Thyroid gland (tissue), 4 donors: ENCODE results near the gene OGFRL1. TPM values are rescaled to one million over a fixed set of nuclear protein-coding genes. Genes with fewer than 3 reads are reported as not detected.

Experiments
- DNase-seq, 2 donors: peaks; one replicate each; pipeline ENCODE4 v3.0.0-alpha.2; 2019
- H3K27ac ChIP-seq, 3 donors: fragments of 200-600 bp; sonication (generic); 1 replicate in 2 of 3; 2 replicates in 1 of 3; pipeline ENCODE4 v1.5.1; 2016 to 2019; ENCODE audit warnings: mild to moderate bottlenecking in 1 of 3, moderate library complexity in 1 of 3
- H3K27me3 ChIP-seq: fragments of 200-600 bp; sonication (generic); one replicate; pipeline ENCODE4 v1.5.1; 2019
- H3K36me3 ChIP-seq, 2 donors: fragments of 200-600 bp; sonication (generic); one replicate each; pipeline ENCODE4 v1.5.1; 2016 to 2019
- H3K4me1 ChIP-seq, 2 donors: fragments of 200-600 bp; sonication (generic); one replicate each; pipeline ENCODE4 v1.5.1; 2017 to 2019
- H3K4me3 ChIP-seq, 3 donors: fragments of 200-600 bp; sonication (generic); replicated peaks in 1 of 3; 1 replicate in 2 of 3; 2 replicates in 1 of 3; pipeline ENCODE4 v1.5.1; 2016; ENCODE audit warnings: mild to moderate bottlenecking in 1 of 3
- H3K9me3 ChIP-seq: fragments of 200-600 bp; sonication (generic); one replicate; pipeline ENCODE4 v1.5.1; 2017
- CTCF ChIP-seq, 6 experiments: fragments of 200-600 bp in 3 of 6; fragments of 450-650 bp in 3 of 6; sonication (generic) in 3 of 6; IDR thresholded peaks; one replicate each; pipeline ENCODE4 v1.5.1; 2016 to 2019; ENCODE audit warnings: antibody characterized with exemption in 6 of 6, mild to moderate bottlenecking in 2 of 6, inconsistent platforms in 1 of 6, moderate library complexity in 1 of 6
- POLR2A ChIP-seq, 2 donors: fragments of 450-650 bp; IDR thresholded peaks; one replicate each; pipeline ENCODE4 v1.6.1; 2017; ENCODE audit warnings: antibody characterized with exemption in 2 of 2, mild to moderate bottlenecking in 2 of 2, moderate library complexity in 1 of 2
- WGBS, 2 donors: methylation state at CpG; one replicate each; pipeline ENCODE4 v1.1.5; 2017; 5-methylcytosine and 5-hydroxymethylcytosine counted together
- intact Hi-C: fragments of 100-400 bp; cut with DNase I; formaldehyde crosslinking; loops from one replicate; pipeline ENCODE4 v1.15.1; 2023
- total RNA-seq, 4 donors: library from RNA; depleted of rRNA; stranded (reverse); fragments of >200 nt; gene quantifications; one replicate each; pipeline ENCODE4 v1.2.3, GENCODE V29; 2016

The OGFRL1 gene
- total RNA-seq, 4 donors from 2014 or later = 12.1 to 27.3 (median 18.0) TPM

- 93 to 94% methylated on average over 2 of the region's 2 CpGs for WGBS, 2 donors
Measured at GRCh38 chr6:71290611-71291010, 2.0 kb downstream of the OGFRL1 start.

GRCh38 chr6:71292001-71292400, 3.4 kb downstream of the OGFRL1 start:
- Histone ChIP-seq H3K27ac (no peak overlapping the region), H3K27me3 (no peaks in the 10 kb centered on the region), H3K36me3 (peaks cover 0 to 3% of the 10 kb centered on the region in 2 donors), H3K4me1 (peaks cover 0 to 14% of the 10 kb centered on the region in 2 donors), H3K9me3 (no peaks in the 10 kb centered on the region), H3K4me3 (no peak overlapping the region)
- WGBS, 2 donors = 81 to 91% methylated on average over 4 of the region's 4 CpGs
- DNase-seq = no peak
- intact Hi-C loops = no loop called here
- no peak for TF ChIP-seq POLR2A (IDR thresholded peaks at IDR 0.05)
- no peak for TF ChIP-seq CTCF (IDR thresholded peaks at IDR 0.05)

More at GRCh38 chr6:71290611-71291010, 2.0 kb downstream of the OGFRL1 start:
- Histone ChIP-seq H3K9me3 (no peaks in the 10 kb centered on the region), H3K27me3 (no peaks in the 10 kb centered on the region), H3K4me1 (peaks cover 0 to 14% of the 10 kb centered on the region in 2 donors), H3K36me3 (no peaks in the 10 kb centered on the region), H3K4me3 (no peak overlapping the region), H3K27ac (no peak overlapping the region)
- no peak for DNase-seq
- intact Hi-C loops = no loop called here
- TF ChIP-seq CTCF (IDR thresholded peaks at IDR 0.05) = no peak
- TF ChIP-seq POLR2A (IDR thresholded peaks at IDR 0.05) = no peak

- TF ChIP-seq POLR2A (IDR thresholded peaks at IDR 0.05) (no peak), CTCF (IDR thresholded peaks at IDR 0.05) (no peak)
- intact Hi-C loops = no loop called here
- no peak for DNase-seq
- 50 to 70% methylated on average over 1 of the region's 1 CpG for WGBS, 2 donors
- Histone ChIP-seq H3K27ac (no peak overlapping the region), H3K36me3 (peaks cover 0 to 3% of the 10 kb centered on the region in 2 donors), H3K4me3 (no peak overlapping the region), H3K9me3 (no peaks in the 10 kb centered on the region), H3K4me1 (peaks cover 0 to 9% of the 10 kb centered on the region in 2 donors), H3K27me3 (no peaks in the 10 kb centered on the region)
Measured at GRCh38 chr6:71294121-71294523, 5.5 kb downstream of the OGFRL1 start.

GRCh38 chr6:71298459-71298858, 9.8 kb downstream of the OGFRL1 start:
- intact Hi-C loops = no loop called here

More at GRCh38 chr6:71298459-71298858, 9.8 kb downstream of the OGFRL1 start:
- no peak for DNase-seq
- 73 to 76% methylated on average over 1 of the region's 1 CpG for WGBS, 2 donors
- no peak overlapping the region for H3K27ac ChIP-seq
- H3K4me1 ChIP-seq = no peaks in the 10 kb centered on the region
- H3K9me3 ChIP-seq = no peaks in the 10 kb centered on the region
- peaks cover 0 to 3% of the 10 kb centered on the region in 2 donors for H3K36me3 ChIP-seq
- H3K27me3 ChIP-seq = no peaks in the 10 kb centered on the region
- no peak overlapping the region for H3K4me3 ChIP-seq
- TF ChIP-seq POLR2A (IDR thresholded peaks at IDR 0.05) (no peak), CTCF (IDR thresholded peaks at IDR 0.05) (no peak)
